Measurements from ENCODE around the gene KDM5C.
A peak's percentile ranks its signal among the peaks of the same experiment; 100 is the strongest.

KDM5C gene

DNA sequence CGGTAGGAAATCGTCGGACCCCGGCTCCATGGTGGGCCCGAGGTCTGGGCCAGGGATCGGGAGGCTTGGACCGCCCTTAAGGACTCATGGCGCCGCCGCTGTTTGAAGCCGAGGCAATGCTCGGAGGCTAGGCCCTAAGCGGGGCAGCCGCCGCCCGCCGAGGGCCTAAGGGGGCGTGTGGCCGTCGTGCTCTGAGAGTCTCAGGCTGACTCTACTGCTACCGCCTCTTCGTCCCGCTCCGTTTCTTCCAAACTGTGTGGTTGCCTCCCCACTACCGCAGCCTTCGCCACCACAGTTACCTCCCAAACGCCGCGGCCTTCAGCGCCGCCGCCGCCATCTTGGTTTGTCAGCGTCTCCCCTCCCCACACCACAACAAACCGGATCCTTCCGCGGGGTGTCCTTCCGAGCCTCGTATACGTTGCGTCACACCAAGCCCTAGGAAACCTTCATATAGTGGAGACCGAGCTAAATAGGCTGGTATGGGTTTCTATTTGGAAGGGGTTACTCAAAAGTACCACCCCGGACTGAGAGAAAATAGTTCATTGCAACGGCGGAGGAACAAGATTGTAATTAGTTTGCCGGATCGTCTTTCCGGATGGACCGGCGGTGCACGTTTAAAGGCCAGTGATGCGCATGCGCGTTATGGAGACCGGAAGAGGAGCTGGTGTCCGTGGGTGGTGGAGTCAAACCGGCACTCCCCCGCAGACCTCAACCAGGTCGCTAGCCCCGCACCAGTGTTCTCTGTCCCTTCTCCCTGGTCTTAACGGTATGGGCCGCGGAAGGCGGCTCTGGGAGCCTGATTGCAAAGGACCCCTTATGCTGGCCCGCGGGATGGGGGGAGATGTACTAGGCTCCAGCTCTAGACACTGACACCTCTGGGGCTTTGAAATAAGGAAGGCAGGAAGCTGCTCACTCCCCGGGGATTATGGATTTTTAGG, at the start of gene KDM5C:
TSS of gene KDM5C (minus strand) at position 348 of the 938 bp plus-strand sequence. CDS start at position 30, 318 bp downstream.
- DNase-seq (ENCODE audit: low read depth in 4 of 4, low spot score in 1 of 4): peak; percentile 52 to 86 (median 74)

DNA sequence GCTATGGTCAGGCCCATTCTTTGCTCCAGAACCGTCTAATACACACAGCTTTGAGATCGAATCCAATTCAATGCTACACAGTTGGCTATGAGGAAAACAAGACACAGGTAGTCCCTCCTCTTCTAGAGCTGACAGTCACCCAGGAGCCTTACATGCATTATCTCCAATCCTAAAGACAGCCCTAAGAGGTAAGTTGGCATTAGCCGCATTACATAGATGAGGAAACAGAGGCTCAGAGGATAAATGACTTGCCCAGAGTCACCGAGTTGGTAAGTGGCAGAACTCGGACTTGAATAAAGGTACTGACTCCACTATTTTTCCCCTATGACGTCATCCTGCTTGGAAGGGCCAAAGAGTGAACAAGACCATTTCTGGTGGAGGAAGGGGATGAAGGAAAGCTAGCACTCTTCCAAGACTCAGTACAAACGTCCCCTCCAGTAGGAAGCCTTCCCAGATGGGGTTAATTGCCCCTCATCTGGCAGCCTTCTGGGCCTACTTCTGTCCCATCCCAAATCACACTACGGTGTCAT, 47.9 kb upstream of the KDM5C start:
- no peak for DNase-seq (ENCODE audit: low read depth in 4 of 4, low spot score in 1 of 4)

DNA sequence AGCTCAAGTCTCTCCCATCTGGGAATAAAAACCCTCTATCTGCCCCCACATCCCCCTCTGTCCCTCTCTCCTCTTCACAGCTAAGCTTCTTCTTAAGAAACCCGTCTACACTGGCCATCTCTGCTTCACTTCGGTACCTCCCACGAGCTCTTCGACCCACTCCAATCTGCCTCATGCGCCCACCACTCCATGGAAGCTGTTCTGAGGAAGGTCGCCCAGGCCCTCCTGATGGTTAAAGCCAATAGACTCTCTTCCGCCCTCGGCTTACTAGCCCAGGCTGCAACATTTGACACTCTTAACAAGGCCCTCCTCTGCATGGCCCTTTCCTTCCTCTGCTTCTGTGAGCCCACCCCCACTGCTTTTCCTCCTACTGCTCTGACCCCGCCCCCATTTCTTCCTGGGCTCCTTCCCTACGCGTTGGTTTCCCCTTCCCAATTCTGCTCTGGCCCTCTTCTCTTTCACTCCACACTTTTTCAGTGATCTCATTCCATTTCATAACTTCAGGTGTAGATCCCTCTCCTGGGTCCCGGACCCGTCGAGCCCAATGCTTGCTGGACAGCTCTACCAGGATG, 44.6 kb upstream of the KDM5C start:
- DNase-seq (ENCODE audit: low read depth in 4 of 4, low spot score in 1 of 4): no peak

DNA sequence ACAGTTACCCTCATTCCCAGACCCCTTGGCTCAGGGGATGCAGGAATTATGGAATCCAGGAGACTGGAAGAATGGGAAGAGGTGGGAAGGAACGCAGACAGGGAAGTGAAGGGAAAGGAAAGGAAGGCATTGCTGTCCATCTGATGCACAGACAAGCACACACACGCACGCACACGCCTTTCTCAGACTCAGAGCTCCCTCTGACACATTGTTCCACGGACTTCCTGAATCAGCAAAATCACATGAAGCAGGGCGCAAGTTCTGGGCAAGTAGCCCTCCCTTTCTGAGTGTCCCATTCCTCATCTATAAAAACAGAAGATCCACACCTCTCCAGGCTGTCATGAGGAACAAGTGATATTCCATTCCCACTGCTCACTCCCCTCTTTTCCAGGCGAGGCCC, 43.2 kb upstream of the KDM5C start:
- no peak for DNase-seq (ENCODE audit: low read depth in 4 of 4, low spot score in 1 of 4)

DNA sequence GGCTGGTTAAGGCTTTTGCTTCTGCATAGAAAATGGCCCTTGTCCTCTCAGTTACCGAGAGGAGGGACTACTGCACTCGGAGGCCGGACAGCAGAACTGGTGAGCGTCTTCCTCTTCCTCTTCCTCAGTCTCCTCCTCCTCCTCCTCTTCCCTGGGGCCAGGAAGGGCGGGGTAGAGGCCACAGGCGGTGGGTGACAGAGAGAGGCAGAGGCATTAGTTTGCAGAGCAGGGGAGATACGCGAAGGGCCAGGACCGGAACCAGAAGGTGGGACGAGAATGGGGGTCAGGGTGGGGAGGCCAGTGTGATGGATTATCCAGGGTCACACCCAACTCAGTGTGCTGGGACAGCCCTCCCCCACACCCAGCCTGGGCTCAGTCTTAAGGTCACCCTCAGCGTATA, 41.9 kb upstream of the KDM5C start:
- no peak for DNase-seq (ENCODE audit: low read depth in 4 of 4, low spot score in 1 of 4)

DNA sequence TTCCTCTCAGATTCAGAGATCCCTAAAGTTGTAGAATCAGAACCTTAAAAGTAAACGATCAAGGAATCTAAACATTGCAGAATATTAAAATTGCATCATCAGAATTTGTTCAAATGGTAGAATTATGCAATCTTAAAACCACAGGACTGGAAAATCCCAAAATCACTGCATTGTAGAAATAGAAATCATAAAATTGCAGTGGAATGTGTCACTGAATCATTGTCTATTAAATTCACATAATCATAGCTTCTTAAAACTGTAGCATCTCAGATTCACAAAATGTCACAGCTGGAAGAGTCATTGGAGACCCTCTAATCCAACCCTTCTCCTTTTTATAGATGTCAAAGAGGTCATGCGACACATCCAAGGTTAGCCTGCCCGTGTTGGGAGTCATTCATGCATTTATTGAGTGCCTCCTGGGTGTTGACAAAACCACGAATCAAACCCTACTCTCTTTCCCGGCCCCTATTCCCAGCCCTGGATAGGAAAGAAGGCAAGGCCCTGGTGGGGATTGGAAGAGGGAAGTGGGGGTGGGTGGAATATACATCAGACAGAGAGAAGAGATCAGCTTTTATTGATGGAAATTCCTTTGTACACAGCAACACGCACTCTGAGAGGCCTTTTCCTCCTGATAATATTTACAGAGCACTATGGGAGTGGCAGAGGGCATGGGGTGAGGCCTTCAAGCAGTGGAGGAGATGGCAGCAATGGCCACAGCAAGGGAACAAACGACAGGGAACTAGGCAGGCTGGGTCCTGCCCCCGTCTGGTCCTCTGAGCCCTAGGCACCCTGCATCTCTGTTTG, 41.0 kb upstream of the KDM5C start:
- DNase-seq (ENCODE audit: low read depth in 4 of 4, low spot score in 1 of 4): no peak

DNA sequence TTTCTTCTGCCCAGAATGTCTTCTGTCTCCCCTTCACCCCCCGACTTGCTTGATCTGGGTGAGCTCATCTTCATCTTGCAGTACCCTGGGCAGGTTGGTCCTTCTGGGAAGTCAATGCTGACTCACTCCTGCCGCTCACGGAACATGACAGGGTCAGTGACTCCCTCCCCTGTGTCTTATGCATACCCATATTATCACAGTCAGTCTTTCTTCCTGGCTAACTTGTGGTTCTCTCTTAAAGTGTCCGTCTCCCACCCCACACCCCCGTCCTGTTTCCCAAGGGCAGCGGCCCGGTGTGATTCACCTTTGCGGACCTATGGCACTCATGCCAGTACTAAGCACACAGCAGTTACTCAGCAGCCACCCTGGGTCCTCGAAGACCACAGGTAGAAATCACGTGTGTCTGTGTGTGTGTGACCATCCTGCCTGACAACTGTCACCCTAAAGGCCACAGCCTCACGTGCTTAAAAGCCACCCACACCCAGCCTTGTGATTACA, 38.6 kb upstream of the KDM5C start:
- DNase-seq (ENCODE audit: low read depth in 4 of 4, low spot score in 1 of 4): peak in 1 of 4 experiments; percentile 17

DNA sequence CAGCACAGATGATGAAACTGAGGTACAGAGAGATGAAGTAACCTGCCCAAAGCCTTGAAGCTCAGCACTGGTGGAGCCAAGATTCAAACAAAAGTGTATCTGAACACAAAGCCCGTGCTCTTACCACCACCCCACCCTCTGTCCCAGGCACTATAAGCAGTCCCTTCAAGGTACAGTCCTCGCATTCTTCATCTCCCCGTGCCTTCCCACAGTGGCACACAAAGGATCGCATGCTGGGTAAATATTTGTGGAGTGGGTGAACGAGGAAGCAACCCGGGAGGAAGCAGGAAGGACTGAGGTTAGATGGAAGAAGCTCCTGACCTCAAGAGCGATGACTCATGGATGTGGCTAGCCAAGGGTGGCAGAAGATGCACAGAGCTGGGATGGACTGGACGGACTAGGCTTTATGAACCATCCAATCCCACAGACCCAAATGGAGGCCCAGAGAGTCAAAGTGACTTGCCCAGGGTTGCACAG, 37.9 kb upstream of the KDM5C start:
- no peak for DNase-seq (ENCODE audit: low read depth in 4 of 4, low spot score in 1 of 4)

DNA sequence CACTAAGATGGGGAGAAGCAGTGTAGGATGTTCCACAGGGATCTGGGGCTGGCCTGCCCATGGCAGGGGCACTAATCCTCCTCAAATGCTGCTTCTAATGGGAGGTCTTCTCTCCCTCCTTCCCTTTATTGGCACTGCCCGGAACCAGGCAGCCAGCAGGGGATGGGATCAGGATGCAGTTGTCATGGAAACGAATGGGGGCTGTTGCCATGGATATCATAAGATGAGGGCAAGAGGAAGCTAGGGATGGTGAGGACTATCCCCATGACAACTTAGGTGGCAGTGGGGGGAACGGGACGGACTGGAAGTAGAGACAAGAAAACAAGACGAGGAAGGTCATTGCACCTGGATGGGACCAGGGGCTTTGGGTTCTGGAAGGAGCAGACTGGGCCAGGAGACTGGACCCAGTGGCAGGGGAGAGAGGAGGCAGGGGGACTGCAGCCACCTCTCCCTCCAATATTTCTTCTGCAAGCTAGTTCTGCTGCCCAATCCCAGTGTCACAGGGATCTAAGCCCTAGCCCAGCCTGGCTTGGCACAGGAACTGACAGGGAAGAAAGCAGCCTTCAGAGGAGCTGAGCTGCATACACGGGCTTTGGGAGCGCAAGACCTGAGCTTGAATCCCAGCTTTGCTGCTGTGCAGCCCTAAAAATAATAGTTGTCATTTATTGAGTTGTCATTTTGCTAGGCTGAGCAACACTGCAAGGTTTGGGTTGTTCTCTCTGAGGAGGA, 37.3 kb upstream of the KDM5C start:
- no peak for DNase-seq (ENCODE audit: low read depth in 4 of 4, low spot score in 1 of 4)

DNA sequence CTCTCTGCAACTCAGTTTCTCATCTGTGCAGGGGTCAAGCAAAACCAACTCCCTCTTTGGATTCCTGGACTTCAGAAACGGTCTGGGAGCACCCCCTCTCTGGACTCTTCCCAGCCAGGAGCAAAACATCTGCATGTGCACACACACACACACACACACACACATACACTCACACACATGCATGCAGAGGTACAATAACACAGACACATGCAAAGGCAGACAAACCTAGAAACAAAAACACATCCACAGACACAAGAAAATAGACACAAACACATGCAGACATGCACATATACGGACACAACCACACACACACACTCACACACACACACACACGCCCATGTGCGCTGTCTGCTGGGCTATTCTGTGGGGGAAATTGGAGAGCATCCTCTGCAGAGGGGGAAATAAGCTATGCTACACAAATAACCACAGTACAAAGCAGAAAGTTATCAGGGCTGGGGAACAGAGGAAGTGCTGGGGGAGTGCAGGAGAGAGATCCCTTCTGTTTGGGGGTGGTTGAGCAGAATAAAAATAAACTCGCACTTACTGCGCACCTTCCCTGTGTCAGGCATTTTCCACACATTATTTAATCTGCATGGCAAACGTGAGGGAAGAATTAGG, 36.5 kb upstream of the KDM5C start:
- DNase-seq (ENCODE audit: low read depth in 4 of 4, low spot score in 1 of 4): no peak

DNA sequence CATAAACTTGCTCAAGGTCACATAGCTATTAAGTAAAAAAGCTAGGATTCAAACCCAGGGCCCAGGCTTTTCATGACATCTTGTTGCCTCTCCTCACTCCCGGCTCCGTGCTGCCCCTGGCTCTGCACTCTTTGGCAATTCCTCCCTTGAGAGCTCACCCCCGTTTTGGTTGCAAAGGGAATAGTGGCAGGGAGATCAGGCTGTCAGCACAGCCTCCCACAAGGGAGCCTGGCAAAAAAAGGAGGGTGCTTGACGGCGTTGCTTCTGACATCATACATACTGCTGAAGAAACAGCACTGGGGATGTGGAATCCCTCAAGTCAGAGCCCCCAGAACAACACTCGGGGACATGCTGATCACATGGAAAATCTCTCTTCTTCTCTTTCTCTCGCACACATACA, 35.8 kb upstream of the KDM5C start:
- DNase-seq (ENCODE audit: low read depth in 4 of 4, low spot score in 1 of 4): no peak

DNA sequence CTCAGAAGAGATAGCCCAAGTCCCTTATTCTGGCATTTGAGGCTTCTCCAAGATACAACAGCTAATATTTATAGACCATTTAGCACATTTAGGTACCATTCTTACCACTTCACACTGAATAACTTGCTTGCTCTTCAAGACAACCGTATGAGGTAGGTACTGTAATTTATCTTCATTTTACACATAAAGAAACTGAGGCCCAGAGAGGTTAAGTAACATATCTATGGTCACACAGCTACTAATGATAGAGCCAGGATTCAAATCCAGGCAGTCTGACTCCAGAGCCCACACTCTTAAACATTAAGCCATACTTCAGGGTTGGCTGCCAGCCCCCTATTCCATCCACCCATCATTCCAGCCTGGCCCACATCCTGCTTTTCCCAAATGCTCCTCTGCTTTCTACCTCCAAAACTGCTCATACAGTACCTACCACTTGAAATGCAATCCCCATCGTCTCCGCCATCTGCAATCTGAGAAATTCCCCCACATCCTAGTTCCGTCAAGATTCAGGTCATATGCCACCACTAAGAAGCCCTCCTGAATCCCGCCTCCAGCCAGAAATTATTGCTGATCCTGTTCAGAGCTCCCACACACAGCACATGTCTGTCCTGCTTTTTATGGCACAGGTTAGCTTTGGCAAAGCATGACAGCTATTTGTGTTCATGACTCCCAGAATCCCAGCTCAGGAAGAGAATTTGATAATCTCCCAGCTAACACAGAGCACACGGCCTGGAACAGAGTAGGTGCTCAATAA, 32.8 kb upstream of the KDM5C start:
- DNase-seq (ENCODE audit: low read depth in 4 of 4, low spot score in 1 of 4): no peak

DNA sequence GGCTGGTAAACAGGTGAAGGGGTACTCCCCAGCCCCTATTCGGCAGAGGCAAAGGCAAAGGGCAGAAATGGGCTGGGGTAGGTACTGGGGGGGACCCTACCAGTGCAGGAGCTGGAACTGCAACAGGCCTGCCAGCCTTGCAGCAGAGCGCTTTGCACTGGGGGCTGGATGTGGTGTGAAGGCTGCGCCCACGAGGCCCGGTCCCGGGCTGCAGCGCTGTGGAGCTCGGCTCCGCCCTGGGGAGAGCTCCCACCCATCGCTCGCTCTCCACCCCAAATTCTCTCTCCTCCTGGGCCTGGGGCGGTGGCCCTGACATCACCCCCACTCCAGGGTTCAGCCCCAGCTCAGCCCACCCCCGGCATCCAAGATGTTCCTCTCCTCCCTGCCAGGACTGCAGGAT, 32.2 kb upstream of the KDM5C start:
- no peak for DNase-seq (ENCODE audit: low read depth in 4 of 4, low spot score in 1 of 4)

DNA sequence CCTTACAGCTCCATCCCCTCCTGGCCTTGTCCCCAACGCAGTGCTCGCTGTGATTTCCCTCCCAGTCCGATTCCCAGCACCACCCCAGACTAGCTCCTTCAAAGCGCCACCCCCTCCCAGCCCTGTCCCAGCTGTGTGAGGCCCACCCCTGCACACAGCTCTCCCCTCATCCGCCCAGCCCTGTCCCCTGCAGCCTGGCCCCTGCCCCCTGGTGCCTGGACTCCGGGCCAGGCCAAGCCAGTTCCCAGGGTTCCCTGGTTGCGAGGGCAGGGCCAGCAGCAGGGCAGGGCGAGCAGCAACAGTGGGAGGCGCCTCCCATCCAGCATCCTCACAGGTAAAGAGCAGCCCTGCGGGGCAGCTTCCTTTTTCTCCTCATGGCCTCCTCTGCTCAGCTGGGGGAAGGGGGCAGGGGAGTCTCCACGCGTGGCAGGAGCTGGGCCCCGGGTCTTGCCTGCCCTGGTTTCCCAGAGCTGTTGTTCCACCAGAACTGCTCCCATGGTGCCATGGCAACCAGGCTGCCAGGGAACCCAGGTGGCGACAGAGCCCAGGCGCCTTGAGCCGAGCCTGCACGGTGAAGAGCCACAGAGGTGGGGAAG, 31.5 kb upstream of the KDM5C start:
- DNase-seq (ENCODE audit: low read depth in 4 of 4, low spot score in 1 of 4): no peak

DNA sequence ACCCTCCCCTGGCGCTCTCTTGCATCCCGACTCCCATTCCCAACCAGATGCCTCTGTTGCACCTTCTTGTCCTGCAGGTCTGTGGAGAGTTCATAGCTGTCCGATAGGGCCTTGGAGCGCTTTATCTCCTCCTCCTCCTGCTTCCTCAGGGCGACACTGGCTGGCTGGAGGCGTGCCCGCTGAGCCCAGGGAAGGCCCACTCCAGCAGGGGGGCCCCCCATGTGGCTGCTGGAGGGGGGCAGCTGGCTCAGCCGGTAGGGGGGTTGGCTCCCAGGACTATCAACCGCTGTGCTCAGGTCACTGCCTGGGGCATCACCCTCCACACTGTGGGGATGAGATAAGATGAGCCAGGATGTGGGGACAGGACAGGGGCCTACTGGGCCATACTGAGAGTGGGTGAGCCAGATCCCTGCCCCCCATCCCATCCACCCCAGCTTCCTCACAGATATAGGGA, 30.8 kb upstream of the KDM5C start:
- DNase-seq (ENCODE audit: low read depth in 4 of 4, low spot score in 1 of 4): no peak

DNA sequence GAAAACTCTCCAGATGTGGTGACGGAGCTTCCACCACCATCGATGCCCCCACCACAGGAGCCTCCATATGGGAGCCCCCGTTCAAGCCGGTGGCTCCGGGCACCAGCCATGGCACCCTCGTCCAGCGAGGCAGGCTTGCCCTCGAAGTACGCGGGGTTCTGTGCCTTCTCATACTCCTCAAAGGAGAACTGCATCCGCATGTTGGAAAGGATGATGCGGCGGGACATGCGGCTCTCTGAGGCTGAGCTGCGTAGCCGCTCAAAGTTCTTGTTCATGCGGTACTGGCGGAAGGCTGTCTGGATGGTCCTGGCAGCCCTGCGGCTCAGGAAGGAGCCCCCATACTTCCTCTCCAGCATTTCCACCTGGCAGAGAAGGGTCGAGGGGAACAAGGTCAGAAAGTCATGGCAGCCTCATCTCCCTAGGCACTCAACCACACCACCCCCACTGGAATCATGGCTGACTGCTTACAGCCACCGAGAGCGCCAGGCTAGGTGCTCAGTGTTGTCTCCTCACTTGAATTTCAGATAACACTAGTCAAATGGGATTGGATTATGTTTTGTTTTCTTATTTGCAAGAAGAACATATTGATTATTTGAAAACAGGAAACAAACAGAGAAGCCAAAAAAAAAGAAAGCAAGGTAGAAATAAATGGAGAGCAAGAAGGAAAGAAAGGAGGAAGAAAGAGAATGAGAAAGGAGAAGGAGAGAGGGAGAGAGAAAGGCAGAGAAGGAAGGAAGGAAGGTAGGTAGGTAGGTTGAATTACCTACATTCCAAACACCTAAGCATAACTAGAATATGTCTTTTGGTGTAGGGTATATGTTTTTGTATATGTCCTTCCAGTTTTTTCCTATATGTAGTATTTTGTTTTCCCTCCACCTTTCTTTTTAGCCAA, 29.8 kb upstream of the KDM5C start:
- DNase-seq (ENCODE audit: low read depth in 4 of 4, low spot score in 1 of 4): no peak

DNA sequence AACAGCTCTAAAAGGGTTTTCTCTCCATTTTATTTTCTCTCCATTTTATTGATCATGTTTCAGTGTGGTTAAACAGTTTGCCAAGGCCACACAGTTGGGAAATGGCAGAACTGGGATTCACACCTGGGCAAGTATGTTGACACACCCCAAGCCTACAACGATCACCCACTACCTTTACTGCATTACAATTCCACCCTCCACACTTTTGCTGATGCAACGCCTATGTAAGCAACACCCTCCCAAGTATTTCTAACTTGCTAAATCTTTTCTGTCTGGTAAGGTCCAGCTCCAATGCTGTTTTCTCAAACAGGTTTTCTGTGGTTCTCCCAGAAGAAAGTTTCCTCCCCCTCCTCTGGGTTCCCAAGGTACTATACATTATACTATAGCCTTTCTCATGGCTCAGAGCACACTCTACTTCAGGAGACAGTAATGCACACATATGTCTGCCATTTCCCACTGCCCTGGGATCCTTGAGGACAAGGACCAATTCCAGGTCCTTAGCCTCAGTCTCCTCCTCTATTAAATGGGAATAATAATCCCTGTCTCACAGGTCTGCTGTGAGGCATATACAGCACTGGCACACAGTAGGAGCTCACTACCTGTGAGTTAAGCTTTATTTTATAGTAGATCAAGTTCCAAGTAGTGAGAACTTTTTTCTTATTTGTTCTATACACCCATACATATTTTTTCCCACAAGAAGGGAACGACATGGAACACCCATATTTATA, 28.4 kb upstream of the KDM5C start:
- no peak for DNase-seq (ENCODE audit: low read depth in 4 of 4, low spot score in 1 of 4)
